ENCODE measurements around the gene PPP6C.
"Not testable (repeated sequence)": the region's sequence is repeated elsewhere in the genome, so short reads cannot be mapped to it uniquely, and the experiment has no call there.

PPP6C gene

DNA sequence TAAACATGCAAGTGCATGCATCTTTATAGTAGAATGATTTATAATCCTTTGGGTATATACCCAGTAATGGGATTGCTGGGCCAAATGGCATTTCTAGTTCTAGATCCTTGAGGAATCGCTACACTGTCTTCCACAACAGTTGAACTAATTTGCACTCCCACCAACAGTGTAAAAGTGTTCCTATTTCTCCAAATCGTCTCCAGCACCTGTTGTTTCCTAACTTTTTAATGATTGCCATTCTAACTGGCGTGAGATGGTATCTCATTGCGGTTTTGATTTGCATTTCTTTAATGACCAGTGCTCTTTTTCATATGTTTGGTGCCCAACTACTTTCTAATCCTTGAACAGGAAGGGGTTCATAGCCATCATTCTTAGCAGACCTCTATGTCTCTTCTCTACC is 7.8 kb downstream of the PPP6C start:
- DNase-seq (ENCODE audit: low spot score) = not testable (repeated sequence)

DNA sequence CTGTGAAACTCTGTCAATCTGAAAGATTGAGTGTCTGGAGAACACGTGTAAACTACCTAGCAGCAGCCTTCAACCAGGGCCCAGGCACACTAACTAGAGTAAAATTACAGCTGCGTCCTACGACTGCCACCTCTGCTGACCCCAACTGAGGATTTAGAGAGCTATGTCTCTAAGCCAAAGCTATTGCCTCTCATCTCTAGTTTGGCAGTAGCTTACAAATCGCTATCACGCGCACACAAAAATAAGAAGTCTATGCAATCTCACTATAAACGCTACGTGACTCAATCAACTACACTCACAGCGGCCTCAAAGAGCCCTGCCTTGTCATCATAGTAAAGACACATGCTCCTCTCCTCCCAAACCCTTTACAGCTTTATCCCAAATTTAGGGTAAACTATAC is 8.7 kb downstream of the PPP6C start:
- DNase-seq (ENCODE audit: low spot score) = no peak

DNA sequence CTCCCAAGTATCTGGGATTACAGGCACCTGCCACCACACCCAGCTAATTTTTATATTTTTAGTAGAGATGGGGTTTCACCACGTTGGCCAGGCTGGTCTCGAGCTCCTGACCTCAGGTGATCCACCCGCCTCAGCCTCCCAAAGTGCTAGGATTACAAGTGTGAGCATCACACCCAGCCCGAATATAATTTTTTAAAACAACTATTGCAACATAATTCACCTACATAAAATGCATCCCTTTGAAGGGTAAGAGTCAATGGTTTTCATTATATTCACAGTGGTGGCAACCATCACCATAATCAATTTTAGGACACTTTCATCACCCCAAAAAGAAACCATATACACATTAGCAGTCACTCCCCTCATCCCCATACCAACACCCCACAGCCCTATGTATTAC is 9.8 kb downstream of the PPP6C start:
- not testable (repeated sequence) for DNase-seq (ENCODE audit: low spot score)

DNA sequence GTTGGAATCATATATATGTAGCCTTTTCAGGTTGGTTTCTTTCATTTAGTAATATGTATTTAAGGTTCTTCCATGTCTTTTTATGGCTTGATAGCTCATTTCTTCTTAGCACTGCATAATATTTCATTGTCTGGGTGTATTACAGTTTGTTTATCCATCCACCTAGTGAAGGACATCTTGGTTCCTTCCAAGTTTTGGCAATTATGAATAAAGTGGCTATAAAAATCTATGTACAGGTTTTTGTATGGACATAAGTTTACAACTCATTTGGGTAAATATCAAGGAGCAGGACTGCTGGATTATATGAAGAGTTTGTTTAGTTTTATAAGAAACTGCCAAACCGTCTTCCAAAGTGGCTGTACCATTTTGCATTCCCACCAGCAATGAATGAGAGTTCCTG is 11.7 kb downstream of the PPP6C start:
- DNase-seq (ENCODE audit: low spot score) = no peak

DNA sequence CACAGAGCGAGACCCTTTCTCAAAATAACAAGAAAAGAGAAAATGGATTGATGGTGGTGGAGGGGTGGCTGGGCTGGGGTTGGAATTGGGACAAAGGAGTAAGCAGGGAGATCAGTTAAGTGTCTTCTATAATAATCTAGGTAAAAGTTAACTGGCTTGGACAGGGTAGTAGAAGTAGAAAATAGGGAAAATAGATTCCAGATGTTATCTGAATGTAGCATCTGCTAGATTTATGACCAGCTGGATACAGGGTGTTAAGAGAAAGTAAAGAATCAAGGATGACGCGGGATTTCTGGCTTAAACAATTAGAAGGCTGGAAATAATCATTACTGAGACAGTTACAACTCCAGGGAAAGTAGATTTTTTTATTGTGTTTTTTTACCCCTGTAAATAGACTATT is 13.0 kb downstream of the PPP6C start:
- DNase-seq (ENCODE audit: low spot score) = no peak

DNA sequence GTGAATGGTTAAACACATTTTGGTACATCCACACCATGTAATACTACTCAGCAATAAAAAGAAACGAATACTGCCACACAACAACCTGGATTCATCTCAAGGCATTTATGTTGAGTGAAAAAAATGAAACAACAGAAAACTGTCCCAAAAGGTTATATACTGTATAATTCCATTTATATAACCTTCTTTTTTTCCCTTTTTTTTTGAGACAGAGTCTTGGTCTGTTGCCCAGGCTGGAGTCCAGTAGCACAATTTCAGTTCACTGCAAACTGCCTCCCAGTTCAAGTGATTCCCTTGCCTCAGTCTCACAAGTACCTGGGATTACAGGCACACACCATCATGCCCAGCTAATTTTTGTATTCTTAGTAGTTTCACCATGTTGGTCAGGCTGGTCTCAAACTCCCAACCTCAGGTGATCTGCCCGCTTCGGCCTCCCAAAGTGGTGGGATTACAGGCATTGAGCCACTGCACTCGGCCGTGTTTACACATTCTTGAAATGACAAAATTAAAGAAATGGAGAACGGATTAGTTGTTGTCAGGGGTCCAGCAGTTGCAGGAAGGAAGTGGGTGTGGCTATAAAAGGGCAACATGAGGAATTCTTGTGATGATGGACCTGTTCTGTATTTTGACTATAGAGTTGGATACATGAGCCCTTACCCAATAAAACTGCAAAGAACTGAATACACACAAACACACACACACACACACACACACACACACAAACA is 17.4 kb downstream of the PPP6C start:
- no peak for DNase-seq (ENCODE audit: low spot score)

DNA sequence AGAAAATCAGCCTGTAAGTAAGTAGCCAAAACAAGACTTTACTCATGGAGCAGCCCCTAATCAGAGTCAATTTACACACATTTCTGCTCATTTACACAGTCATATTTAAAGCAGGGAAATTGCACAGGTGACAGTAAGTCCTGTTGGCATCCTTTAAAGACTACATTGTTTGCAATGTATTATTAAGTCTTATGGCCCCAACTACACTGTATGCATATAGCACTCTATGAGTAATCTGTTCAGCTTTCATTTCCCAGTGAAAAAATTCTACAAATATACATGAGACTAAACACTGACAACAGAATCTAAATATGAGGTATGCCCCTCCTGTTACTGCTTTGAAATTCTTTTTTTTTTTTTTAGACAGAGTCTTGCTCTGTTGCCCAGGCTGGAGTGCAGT is 19.7 kb downstream of the PPP6C start:
- DNase-seq (ENCODE audit: low spot score) = no peak

DNA sequence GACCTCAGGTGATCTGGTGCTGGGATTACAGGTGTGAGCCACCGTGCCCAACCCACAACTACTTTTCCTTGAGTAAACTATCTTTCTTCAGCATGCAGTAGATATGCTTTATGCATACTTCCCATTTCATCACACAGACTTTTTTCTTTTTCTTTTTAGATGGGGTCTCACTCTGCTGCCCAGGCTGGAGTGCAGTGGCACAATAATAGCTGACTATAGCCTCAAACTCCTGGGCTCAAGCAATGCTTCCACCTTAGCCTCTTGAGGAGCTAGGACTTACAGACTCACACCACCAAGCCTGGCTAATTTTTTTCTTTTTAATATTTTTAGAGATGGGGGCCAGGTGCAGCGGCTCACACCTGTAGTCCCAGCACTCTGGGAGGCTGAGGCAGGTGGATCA is 22.8 kb downstream of the PPP6C start:
- no peak for DNase-seq (ENCODE audit: low spot score)

DNA sequence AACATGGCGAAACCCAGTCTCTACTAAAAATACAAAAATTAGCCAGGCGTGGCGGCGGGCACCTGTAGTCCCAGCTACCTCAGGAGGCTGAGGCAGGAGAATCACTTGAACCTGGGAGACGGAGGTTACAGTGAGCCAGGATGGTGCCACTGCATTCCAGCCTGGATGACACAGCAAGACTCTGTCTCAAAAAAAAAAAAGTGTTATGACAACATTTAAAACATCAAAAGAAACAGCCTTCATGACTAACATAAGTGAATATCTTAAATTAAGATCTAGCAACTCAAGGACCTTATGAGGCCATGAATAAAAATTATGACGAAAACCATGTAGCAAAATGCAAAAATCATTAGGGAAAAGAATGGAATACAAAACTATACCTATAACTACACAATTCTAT is 26.7 kb downstream of the PPP6C start:
- DNase-seq (ENCODE audit: low spot score) = not testable (repeated sequence)

DNA sequence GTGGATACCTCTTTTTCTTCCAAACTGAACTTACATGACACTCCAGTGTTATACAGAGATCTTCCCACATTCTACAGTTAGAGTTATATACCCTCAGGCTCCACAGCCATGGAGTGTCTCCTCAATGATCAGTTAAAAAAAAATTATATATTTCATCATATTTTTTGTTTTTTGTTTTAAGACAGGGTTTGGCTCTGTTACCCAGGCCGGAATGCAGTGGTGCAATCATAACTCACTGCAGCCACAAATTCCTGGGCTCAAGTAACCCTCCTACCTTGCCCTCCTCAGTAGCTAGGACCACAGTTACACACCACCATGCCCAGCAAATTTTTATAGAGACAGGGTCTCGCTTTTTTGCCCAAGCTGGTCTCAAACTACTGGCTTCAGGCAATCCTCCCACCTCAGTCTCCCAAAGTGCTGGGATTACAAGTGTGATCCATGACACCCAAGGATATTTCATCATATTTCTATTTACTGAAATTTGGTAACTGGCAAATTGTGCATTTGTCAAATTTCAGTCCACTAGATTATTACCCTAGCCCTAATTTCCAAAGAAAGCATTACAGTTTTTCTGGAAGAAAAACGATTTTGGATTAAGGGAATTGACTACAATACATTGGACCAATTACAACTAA is 28.2 kb downstream of the PPP6C start:
- no peak for DNase-seq (ENCODE audit: low spot score)

DNA sequence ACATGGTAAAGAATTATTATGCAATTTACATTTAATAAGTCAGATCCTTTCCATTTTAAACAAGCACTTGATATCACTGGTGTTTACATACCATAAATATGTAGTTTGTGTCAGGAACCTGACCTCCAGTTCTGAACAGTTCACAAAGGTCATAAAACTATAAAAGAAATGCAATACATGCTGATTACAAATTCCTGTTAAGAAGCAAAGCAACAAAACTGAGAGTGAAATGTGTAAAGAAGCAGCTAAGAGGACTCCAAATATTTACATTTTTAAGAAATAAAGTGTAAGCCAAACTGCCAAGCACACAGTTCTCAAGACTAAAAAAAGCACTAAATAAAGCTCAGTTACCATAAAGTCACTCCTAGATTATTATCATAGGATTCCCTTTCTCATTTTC is 28.9 kb downstream of the PPP6C start:
- DNase-seq (ENCODE audit: low spot score) = no peak

DNA sequence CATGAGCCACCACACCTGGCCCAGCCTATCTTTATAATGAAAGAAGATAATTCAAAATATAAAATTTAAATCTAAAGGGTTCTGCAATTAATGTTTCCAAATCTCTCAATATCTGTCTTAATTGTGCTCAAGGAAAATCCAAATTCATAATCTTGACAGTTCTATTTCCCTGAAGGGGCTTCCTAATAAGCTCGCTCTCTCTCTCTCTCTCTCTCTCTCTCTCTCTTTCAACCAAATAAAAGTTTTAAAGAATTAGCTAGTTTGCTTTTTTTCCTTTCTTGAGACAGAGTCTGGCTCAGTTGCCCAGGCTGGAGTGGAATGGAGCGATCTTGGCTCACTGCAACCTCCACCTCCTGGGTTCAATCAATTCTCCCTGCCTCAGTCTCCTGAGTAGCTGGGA is 33.1 kb downstream of the PPP6C start:
- DNase-seq (ENCODE audit: low spot score) = no peak

DNA sequence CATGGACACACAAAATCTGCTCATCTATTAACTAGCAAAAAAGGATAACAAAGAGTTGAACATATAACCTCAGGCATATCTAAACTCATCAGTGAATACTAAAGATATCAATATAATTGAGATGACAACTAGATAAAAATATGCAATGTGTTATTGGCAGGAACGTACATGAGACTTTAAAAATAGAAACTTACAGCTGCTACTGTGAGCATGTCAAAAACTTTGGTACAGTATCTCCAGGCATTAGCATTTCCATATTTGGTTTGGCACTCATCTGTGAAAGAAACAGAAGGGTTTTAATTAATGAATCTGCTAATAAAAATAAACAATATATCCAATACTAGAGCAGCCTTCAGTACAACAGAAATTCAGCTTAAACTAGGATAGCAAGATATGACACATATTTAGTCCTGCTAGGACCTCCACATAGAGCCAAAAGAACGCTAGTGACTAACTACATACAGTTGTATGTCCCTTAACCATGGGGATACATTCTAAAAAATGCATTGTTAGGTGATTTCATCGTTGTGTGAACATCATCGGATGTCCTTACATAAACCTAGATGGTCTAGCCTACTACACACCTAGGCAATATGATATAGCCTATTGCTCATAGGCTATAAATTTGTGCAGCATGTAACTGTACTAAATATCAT is 35.8 kb downstream of the PPP6C start:
- no peak for DNase-seq (ENCODE audit: low spot score)

DNA sequence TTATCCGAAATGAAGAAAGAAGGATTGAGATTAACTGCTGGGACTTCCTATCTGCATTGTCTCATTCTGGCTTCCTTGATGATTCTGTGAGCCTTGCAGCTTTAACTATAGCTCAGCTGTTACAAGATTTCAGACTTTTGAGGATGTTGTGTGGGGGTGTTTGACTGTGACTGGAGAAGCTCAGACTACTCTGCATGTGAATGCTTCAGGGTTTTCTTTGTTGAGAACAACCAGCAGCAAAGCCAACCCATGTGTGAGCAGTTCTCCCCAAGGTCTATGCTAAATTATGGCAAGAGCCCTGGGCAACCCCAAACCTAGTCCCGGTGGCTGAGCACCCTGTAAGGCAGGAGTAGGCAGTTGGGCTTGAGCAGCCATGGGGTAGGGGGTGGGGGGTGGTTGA is 37.9 kb downstream of the PPP6C start:
- no peak for DNase-seq (ENCODE audit: low spot score)

DNA sequence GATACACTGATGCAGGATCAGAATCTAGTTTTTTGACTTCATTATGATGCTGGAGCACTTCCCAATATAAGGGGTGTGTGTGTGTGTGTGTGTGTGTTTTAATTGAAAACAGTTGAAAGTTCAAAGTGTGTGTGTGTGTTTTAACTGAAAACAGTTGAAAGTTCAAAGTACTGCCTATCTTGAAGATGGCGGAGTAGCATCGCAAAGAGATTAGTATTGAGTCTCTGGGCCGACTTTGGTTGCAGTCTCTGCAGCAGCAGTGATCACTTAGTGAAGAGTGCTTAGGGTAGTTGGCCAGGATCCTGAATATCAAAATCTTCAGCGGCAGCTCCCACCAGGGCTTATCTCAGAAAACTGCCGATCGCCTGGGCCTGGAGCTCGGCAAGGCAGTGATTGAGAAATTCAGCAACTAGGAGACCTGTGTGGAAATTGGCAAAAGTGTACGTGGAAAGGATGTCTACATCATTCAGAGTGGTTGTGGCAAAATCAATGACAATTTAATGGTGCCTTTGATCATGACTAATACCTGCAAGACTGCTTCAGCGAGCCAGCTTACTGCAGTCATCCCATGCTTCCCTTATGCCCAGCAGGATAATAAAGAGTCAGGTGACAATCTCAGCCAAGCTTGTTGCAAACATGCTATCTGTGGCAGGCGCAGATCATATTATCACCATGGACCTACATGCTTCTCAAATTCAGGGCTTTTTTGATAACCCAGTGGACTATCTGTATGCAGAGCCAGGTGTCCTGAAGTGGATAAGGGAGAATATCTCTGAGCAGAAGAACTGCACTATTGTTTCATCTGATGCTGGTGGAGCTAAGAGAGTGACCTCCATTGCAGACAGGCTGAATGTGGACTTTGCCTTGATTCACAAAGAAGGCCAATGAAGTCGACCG is 39.0 kb downstream of the PPP6C start:
- no peak for DNase-seq (ENCODE audit: low spot score)

DNA sequence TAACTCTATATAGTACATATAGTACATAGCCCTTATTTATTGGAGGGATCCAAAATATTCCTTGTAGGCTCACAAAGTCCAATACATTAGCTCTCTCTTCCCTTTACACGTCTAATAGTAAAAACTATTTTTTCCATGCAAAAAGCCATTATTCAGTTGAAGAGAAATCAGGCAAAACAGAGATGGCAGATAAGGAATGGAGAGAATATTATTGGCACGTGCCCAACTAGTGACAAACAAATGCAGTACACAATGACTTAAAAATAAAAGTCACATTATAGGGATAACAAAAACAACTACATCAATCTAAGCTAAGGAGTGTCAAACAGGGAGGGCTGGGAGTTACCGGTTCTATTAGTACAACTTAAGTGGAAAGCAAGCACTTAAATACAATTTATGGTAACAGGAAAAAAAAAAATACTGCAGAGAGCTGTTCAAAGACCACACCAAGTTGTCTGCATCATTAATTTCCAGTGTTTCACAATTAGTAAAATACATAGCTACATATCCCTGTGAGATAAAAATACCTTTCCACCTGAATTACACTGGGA is 42.1 kb downstream of the PPP6C start:
- no peak for DNase-seq (ENCODE audit: low spot score)

DNA sequence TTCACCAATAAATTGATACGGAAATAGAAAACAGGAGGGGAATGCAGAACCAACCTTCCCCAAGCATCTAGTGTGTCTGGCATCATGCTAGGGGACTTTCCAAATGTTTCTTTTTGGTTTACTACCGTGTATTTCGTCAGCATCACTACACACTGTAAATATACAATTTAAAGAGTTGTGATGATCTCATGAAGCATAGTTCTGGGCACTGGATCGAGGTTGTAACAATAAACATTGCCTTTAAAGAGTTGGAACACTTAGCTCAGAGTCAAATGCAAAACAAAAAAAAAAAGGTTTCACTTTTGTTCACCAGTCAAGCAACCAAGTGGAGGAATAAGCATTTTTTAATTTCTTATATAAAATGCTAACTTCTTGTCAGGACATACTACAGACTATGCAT is 43.4 kb downstream of the PPP6C start:
- no peak for DNase-seq (ENCODE audit: low spot score)

DNA sequence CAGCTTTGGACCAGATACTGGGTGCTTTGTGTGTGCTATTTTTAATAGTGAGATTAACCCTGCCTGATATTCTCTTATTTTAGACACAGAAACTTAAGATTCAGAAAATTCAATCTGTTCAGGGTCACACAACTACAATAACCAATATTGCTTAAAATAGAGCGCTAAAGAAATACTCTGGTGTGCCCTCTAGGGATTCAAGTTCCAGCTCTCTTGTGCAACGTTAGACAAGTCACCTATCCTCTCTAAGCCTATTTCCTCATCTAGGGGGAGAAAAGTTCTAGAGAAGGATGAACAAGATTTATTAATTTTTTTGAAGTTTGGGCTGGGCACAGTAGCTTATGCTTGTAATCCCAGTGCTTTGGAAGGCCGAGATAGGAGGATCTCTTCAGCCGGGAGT is 44.2 kb downstream of the PPP6C start:
- no peak for DNase-seq (ENCODE audit: low spot score)

DNA sequence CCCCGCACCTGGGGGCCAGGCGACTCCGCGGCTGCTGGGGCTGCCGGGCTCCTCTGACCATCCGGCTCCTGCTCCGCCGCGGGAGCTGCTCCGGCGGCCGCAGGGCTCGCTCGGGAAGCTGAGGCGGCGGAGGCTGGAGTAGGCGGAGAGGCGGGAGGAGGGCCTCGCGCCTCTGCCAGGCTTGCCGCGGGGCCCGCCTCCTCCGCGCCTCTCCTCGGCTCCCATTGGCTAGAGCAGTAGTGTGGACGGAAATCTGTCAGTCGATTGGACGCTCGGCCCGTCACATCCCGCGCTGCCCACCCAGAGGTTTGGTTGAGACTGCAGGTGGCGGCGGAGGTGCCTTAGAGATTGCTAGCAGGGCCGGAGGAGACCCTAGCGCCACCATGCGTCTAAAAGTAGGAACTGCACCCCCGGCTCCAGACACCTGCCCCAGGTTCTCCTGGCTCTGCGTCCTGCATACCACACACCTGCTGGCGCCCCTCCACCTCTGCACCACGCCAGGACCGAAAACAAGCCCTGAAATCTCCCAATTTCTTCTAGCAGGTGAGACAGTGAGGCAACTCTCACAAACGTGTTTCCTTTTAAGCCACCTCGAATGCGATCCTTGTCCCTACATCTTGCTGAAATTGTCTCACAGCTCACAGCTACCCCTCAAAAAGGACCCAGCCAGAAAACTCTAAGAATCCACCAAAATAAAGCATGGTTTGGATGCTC is 46.1 kb downstream of the PPP6C start, which contains the start of gene SCAI:
Gene SCAI, minus strand, starts transcription at position 152 of the 714 bp plus-strand sequence. Its CDS starts 91 bp downstream, at position 61.
- peak; percentile 99 for DNase-seq (ENCODE audit: low spot score)

DNA sequence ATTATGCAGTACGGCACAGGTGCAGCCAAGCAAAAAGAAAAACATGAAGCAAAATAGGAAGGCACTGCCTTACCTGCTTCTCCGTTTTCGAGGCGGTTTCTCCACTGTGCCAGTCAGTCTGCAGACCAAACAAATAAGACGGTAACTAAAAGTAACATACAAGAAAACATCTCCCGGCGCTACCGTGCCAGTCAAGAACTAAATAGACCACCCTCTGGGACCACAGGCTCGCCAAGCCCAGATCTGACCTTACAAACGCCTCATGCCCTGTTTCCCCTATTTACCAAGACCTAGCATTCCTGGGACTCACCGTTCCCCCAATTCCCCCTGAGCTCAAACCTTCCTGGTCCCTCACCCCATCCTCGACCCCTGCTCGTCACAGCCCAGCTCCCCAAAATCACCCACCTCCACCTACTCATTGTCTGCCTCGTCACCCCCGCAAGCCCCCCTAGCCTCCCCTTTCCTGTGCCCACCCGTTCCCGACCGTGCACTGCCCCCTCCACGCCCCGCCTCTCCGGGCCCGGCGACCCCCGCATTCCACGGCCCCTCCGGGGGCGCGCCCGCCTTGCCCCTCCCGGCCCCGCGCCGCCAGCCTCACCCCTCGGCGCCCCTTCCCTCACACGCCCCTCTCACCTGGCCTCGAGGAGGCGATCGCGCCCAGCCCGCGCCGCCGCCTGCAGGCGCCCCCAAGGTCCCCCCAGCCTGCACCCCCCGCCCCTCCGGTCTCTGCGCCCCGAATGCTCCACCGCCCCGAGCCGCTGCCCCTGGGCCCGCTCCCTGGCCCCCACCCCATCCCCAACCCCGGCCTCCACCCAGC is 46.8 kb downstream of the PPP6C start:
- DNase-seq (ENCODE audit: low spot score) = peak; percentile 47

DNA sequence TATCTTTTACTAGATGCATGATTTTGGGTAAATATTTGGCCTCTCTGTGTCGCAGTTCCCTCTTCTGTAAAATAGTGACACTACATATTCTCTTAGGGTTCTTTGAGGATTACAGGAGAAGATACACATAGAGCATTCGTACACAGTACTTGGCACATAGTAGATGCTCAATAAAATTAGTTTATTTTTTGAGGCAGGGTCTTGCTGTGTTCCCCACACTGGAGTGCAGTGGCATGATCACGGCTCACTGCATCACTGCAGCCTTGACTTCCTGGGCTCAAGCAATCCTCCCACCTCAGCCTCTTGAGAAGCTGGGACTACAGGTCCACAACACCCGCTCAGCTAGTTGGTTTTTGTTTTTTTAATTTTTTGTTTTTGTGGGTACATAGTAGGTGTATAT is 47.9 kb downstream of the PPP6C start:
- DNase-seq (ENCODE audit: low spot score) = no peak

All from NAMALWA (cell line).